H9 (cell line): Measurements from ENCODE around the gene DCAF12. TPM values are rescaled to one million over a fixed set of nuclear protein-coding genes. Genes with fewer than 3 reads are reported as not detected.

ENCODE experiments used
- DNase-seq: peaks from one replicate; pipeline ENCODE4 v3.0.0-alpha.2; 2017
- H2AFZ ChIP-seq: one replicate; pipeline ENCODE4 v1.6.1; 2013; ENCODE audit warnings: mild to moderate bottlenecking, low read length, control low read depth, moderate library complexity
- H2AK5ac ChIP-seq: 2 replicates; pipeline ENCODE4 v1.6.1; 2013; ENCODE audit warnings: low read length, control low read depth, mixed read lengths; ENCODE audit not compliant: insufficient read length
- H2BK120ac ChIP-seq: one replicate; pipeline ENCODE4 v1.6.1; 2013; ENCODE audit warnings: low read depth, mild to moderate bottlenecking, low read length, control low read depth, inconsistent platforms; ENCODE audit not compliant: poor library complexity, severe bottlenecking
- H2BK12ac ChIP-seq: 2 replicates; pipeline ENCODE4 v1.6.1; 2013; ENCODE audit warnings: low read length, control low read depth, mixed read lengths, low read depth; ENCODE audit not compliant: insufficient read length
- H2BK15ac ChIP-seq: 2 replicates; pipeline ENCODE4 v1.6.1; 2013; ENCODE audit warnings: low read depth, low read length, control low read depth
- H2BK20ac ChIP-seq: one replicate; pipeline ENCODE4 v1.6.1; 2013; ENCODE audit warnings: low read depth, mild to moderate bottlenecking, low read length, control low read depth, inconsistent platforms; ENCODE audit not compliant: poor library complexity, severe bottlenecking
- H2BK5ac ChIP-seq: 2 replicates; pipeline ENCODE4 v1.6.1; 2013; ENCODE audit warnings: low read length, control low read depth, mixed read lengths; ENCODE audit not compliant: insufficient read length
- H3K14ac ChIP-seq: 2 replicates; pipeline ENCODE4 v1.6.1; 2013; ENCODE audit warnings: low read length, control low read depth; ENCODE audit not compliant: insufficient read depth
- H3K18ac ChIP-seq: 2 replicates; pipeline ENCODE4 v1.6.1; 2013; ENCODE audit warnings: low read depth, mild to moderate bottlenecking, mixed read lengths, low read length, control low read depth; ENCODE audit not compliant: insufficient read length
- H3K23ac ChIP-seq: 2 replicates; pipeline ENCODE4 v1.6.1; 2013; ENCODE audit warnings: low read length, control low read depth, mixed read lengths, low read depth; ENCODE audit not compliant: insufficient read length
- H3K23me2 ChIP-seq: 2 replicates; pipeline ENCODE4 v1.6.1; 2013; ENCODE audit warnings: low read depth, mild to moderate bottlenecking, mixed read lengths, low read length, control low read depth; ENCODE audit not compliant: insufficient read length, poor library complexity, severe bottlenecking
- H3K27ac ChIP-seq: 2 replicates; pipeline ENCODE4 v1.5.1; 2013; ENCODE audit warnings: low read length, control low read depth, mixed read lengths, low read depth; ENCODE audit not compliant: insufficient read length
- H3K27me3 ChIP-seq: 2 replicates; pipeline ENCODE4 v1.6.1; 2013; ENCODE audit warnings: low read length, control low read depth, inconsistent platforms; ENCODE audit not compliant: insufficient read depth
- H3K4ac ChIP-seq: 2 replicates; pipeline ENCODE4 v1.6.1; 2013; ENCODE audit warnings: low read depth, mild to moderate bottlenecking, control low read depth, inconsistent platforms, low read length, moderate library complexity
- H3K4me1 ChIP-seq: 2 replicates; pipeline ENCODE4 v1.6.1; 2013; ENCODE audit warnings: low read length, control low read depth, inconsistent platforms; ENCODE audit not compliant: insufficient read depth
- H3K4me2 ChIP-seq: 2 replicates; pipeline ENCODE4 v1.6.1; 2013; ENCODE audit warnings: low read length, control low read depth, mixed read lengths; ENCODE audit not compliant: insufficient read length, insufficient read depth
- H3K56ac ChIP-seq: 2 replicates; pipeline ENCODE4 v1.6.1; 2013; ENCODE audit warnings: low read depth, mild to moderate bottlenecking, mixed read lengths, low read length, control low read depth; ENCODE audit not compliant: insufficient read length
- H3K79me1 ChIP-seq: 2 replicates; pipeline ENCODE4 v1.6.1; 2013; ENCODE audit warnings: low read depth, mild to moderate bottlenecking, moderate library complexity, low read length, control low read depth, inconsistent platforms; ENCODE audit not compliant: insufficient read depth, poor library complexity, severe bottlenecking
- H3K79me2 ChIP-seq: 2 replicates; pipeline ENCODE4 v1.6.1; 2013; ENCODE audit warnings: low read length, control low read depth, inconsistent platforms; ENCODE audit not compliant: insufficient read depth
- H3K9ac ChIP-seq: 2 replicates; pipeline ENCODE4 v1.6.1; 2013; ENCODE audit warnings: low read length, control low read depth, mixed read lengths; ENCODE audit not compliant: insufficient read length; ENCODE audit errors: extremely low read depth
- H3K9me3 ChIP-seq: one replicate; pipeline ENCODE4 v1.6.1; 2013; ENCODE audit warnings: low read depth, low read length, inconsistent platforms; ENCODE audit not compliant: control insufficient read depth
- H3T11ph ChIP-seq: one replicate; pipeline ENCODE4 v1.6.1; 2013; ENCODE audit warnings: mild to moderate bottlenecking, low read length, control low read depth, inconsistent platforms
- H4K20me1 ChIP-seq: one replicate; pipeline ENCODE4 v1.6.1; 2013; ENCODE audit not compliant: control insufficient read depth, insufficient read length, insufficient read depth
- H4K5ac ChIP-seq: 2 replicates; pipeline ENCODE4 v1.6.1; 2013; ENCODE audit warnings: low read depth, mild to moderate bottlenecking, mixed read lengths, low read length, control low read depth; ENCODE audit not compliant: insufficient read length
- H4K8ac ChIP-seq: replicated peaks from 2 replicates; pipeline ENCODE4 v1.6.1; 2013; ENCODE audit warnings: low read length, control low read depth, mixed read lengths, low read depth; ENCODE audit not compliant: insufficient read length
- H4K91ac ChIP-seq: 2 replicates; pipeline ENCODE4 v1.6.1; 2013; ENCODE audit warnings: low read depth, mild to moderate bottlenecking, moderate library complexity, mixed read lengths, low read length, control low read depth; ENCODE audit not compliant: insufficient read length
- H3K27ac Mint-ChIP-seq, 3 experiments: 2 replicates in 2 of 3; 3 replicates in 1 of 3; pipeline ENCODE4 v1.8.0; 2020 to 2021; ENCODE audit warnings: mixed read lengths in 3 of 3, mild to moderate bottlenecking in 1 of 3, moderate library complexity in 1 of 3
- H3K27me3 Mint-ChIP-seq: 2 replicates; pipeline ENCODE4 v1.8.0; 2021; ENCODE audit warnings: low read depth, mild to moderate bottlenecking, moderate library complexity, mixed read lengths
- H3K36me3 Mint-ChIP-seq, 3 experiments: 2 replicates in 2 of 3; 3 replicates in 1 of 3; pipeline ENCODE4 v1.8.0; 2020 to 2021; ENCODE audit warnings: low read depth in 3 of 3, mixed read lengths in 3 of 3; ENCODE audit not compliant: insufficient read depth in 1 of 3
- H3K4me1 Mint-ChIP-seq, 2 experiments: 2 replicates each; pipeline ENCODE4 v1.8.0; 2020; ENCODE audit warnings: mixed read lengths in 2 of 2
- H3K4me3 Mint-ChIP-seq, 2 experiments: 2 replicates in 1 of 2; 3 replicates in 1 of 2; pipeline ENCODE4 v1.8.0; 2020 to 2021; ENCODE audit warnings: mild to moderate bottlenecking in 2 of 2, mixed read lengths in 2 of 2, moderate library complexity in 1 of 2
- H3K9me3 Mint-ChIP-seq, 2 experiments: 2 replicates in 1 of 2; 3 replicates in 1 of 2; pipeline ENCODE4 v1.8.0; 2020; ENCODE audit warnings: mild to moderate bottlenecking in 2 of 2, mixed read lengths in 2 of 2, moderate library complexity in 1 of 2
- WGBS: extraction: QIAGEN DNeasy Blood & Tissue Kit; methylation state at CpG from one replicate; pipeline ENCODE4 v1.1.7; 2013; ENCODE audit warnings: missing lambda C conversion rate, low lambda C conversion rate, mixed read lengths; ENCODE audit not compliant: insufficient read length; ENCODE audit errors: extremely low coverage; 5-methylcytosine and 5-hydroxymethylcytosine counted together
- total RNA-seq: library from RNA; stranded (reverse); gene quantifications from 2 replicates; pipeline ENCODE4 v1.2.1, GENCODE V29; 2021
- TF ChIP-seq, protein P1 (sequence below): fragments of 200-600 bp; sonication (generic); conservative IDR thresholded peaks from 3 replicates; pipeline ENCODE4 v1.8.0; 2021; ENCODE audit warnings: antibody characterized with exemption, mild to moderate bottlenecking

DCAF12 gene
- total RNA-seq, 1 experiment from 2014 or later = 33.6 TPM

- Histone ChIP-seq H2AFZ (no peak overlapping the region), H4K5ac (no peak overlapping the region), H2BK15ac (no peak overlapping the region), H2BK12ac (no peak overlapping the region), H3K56ac (no peak overlapping the region), H3K27ac (no peak overlapping the region), H2AK5ac (no peak overlapping the region), H2BK120ac (no peak overlapping the region), H3K79me2 (no peaks in the 10 kb centered on the region), H3T11ph (no peak overlapping the region), H3K4me1 (0 out of 2 replicates have a peak, but pooled peaks cover 2% of the 10 kb centered on the region), H2BK20ac (no peak overlapping the region), H3K23me2 (no peaks in the 10 kb centered on the region), H3K79me1 (no peaks in the 10 kb centered on the region), H4K8ac (no peak overlapping the region), H3K9me3 (no peaks in the 10 kb centered on the region), H3K9ac (no peak overlapping the region), H3K18ac (no peak overlapping the region), H3K27me3 (no peaks in the 10 kb centered on the region), H3K4me2 (no peak overlapping the region), H2BK5ac (no peak overlapping the region), H4K91ac (no peak overlapping the region), H4K20me1 (no peaks in the 10 kb centered on the region), H3K23ac (no peak overlapping the region), H3K14ac (no peak overlapping the region), H3K4ac (no peak overlapping the region)
- Mint-ChIP-seq H3K4me1 (peaks cover 3 to 7% of the 10 kb centered on the region in 2 experiments), H3K27ac (no peak overlapping the region), H3K27me3 (no peaks in the 10 kb centered on the region), H3K9me3 (no peaks in the 10 kb centered on the region), H3K36me3 (no peaks in the 10 kb centered on the region), H3K4me3 (no peak overlapping the region)
- TF ChIP-seq, protein P1, sequence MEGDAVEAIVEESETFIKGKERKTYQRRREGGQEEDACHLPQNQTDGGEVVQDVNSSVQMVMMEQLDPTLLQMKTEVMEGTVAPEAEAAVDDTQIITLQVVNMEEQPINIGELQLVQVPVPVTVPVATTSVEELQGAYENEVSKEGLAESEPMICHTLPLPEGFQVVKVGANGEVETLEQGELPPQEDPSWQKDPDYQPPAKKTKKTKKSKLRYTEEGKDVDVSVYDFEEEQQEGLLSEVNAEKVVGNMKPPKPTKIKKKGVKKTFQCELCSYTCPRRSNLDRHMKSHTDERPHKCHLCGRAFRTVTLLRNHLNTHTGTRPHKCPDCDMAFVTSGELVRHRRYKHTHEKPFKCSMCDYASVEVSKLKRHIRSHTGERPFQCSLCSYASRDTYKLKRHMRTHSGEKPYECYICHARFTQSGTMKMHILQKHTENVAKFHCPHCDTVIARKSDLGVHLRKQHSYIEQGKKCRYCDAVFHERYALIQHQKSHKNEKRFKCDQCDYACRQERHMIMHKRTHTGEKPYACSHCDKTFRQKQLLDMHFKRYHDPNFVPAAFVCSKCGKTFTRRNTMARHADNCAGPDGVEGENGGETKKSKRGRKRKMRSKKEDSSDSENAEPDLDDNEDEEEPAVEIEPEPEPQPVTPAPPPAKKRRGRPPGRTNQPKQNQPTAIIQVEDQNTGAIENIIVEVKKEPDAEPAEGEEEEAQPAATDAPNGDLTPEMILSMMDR = no peak
- WGBS = no CpG with 5 or more reads among the region's 2 CpGs
- DNase-seq = no peak
Observed at GRCh38 chr9:34157898-34158297, 31.4 kb upstream of the DCAF12 start.
